Psoas muscle (tissue), 8 donors: ENCODE measurements around the gene KCNJ16. TPM values are rescaled to one million over a fixed set of nuclear protein-coding genes. Genes with fewer than 3 reads are reported as not detected.

Source experiments
- ATAC-seq, 4 donors: fragments of 200-7000 bp; cut with Tn5 transposase; one replicate each; pipeline ENCODE4 v1.9.1; 2020; ENCODE audit warnings: moderate library complexity in 3 of 4, mild to moderate bottlenecking in 2 of 4
- DNase-seq, 2 donors: peaks; one replicate each; pipeline ENCODE4 v3.0.0-alpha.2; 2020
- H3K27ac ChIP-seq: fragments of 200-600 bp; one replicate; pipeline ENCODE4 v1.8.0; 2022
- H3K27me3 ChIP-seq, 3 donors: fragments of 200-600 bp in 1 of 3; one replicate each; pipeline versions ENCODE4 v1.6.1 to v1.8.0; 2013 to 2022; ENCODE audit warnings: low read length in 2 of 3, mild to moderate bottlenecking in 2 of 3, moderate library complexity in 1 of 3; ENCODE audit not compliant: insufficient read depth in 3 of 3
- H3K36me3 ChIP-seq, 2 donors: fragments of 200-600 bp in 1 of 2; one replicate each; pipeline versions ENCODE4 v1.6.1 to v1.8.0; 2013 to 2022; ENCODE audit warnings: low read depth in 1 of 2, mild to moderate bottlenecking in 1 of 2, moderate library complexity in 1 of 2; ENCODE audit not compliant: insufficient read depth in 1 of 2
- H3K4me1 ChIP-seq: fragments of 200-600 bp; one replicate; pipeline ENCODE4 v1.8.0; 2022
- H3K4me3 ChIP-seq: fragments of 200-600 bp; one replicate; pipeline ENCODE4 v1.8.0; 2022; ENCODE audit warnings: mild to moderate bottlenecking
- H3K9me3 ChIP-seq: fragments of 200-600 bp; one replicate; pipeline ENCODE4 v1.8.0; 2022
- CTCF ChIP-seq: fragments of 200-600 bp; IDR thresholded peaks from one replicate; pipeline ENCODE4 v1.8.0; 2022; ENCODE audit warnings: antibody characterized with exemption
- WGBS, 3 donors: extraction: QIAGEN DNeasy Blood & Tissue Kit; methylation state at CpG; one replicate each; pipeline versions ENCODE4 v1.1.6 to v1.1.7; 2013; 5-methylcytosine and 5-hydroxymethylcytosine counted together
- intact Hi-C, 2 donors: fragments of 100-400 bp; cut with DNase I; formaldehyde crosslinking; loops; one replicate each; pipeline versions ENCODE4 v1.11.0 to v1.14.2; 2022
- polyA plus RNA-seq, 3 donors: library from polyadenylated mRNA; stranded (reverse); fragments of 200-250 nt; gene quantifications; one replicate each; pipeline ENCODE4 v1.2.3, GENCODE V29; 2013
- total RNA-seq, 4 donors: library from RNA; stranded (reverse); fragmentation: NEBNext Ultra II Directional in 2 of 4; extraction: Animal tissue kit (Norgen Biotek cat#: 25700) in 2 of 4; gene quantifications; one replicate each; pipeline versions ENCODE4 v1.2.1 to v1.2.4, GENCODE V29; 2021 to 2023
- donor health status: healthy with polysubstance abuse.
- donor health status: DM: no; HTN: no; CAD: no; lungs with moderate emphysema.
- donor health status: Bipolar disorder and iron deficiency.
- donor health status: healthy.
- donor health status: DM: yes; HTN: yes; CAD: no.
- donor health status: DM: no; HTN: no; CAD: no.
- donor health status: DM: no; HTN: no; CAD: no.
- donor health status: DM: yes; HTN: yes; CAD: no.

The KCNJ16 gene
- total and polyA plus RNA-seq, 7 donors: 0.04 to 0.27 TPM; not detected in 5

GRCh38 chr17:70059649-70060048 is 15.4 kb upstream of the KCNJ16 start:
- 42 to 56% (median 42%) methylated on average over 4 of the region's 4 CpGs for WGBS, 3 donors
- H3K4me1 ChIP-seq: peaks cover 11% of the 10 kb centered on the region
- DNase-seq (no peak), ATAC-seq (no peak)
- TF ChIP-seq CTCF: no peak
- H3K9me3 ChIP-seq: no peaks in the 10 kb centered on the region
- H3K36me3 ChIP-seq: no peaks in the 10 kb centered on the region
- no peaks in the 10 kb centered on the region for H3K27me3 ChIP-seq
- peak overlapping the region; percentile 16 for H3K4me3 ChIP-seq
- intact Hi-C loops: no loop called here
- H3K27ac ChIP-seq: no peak overlapping the region

GRCh38 chr17:70060415-70060814 is 14.6 kb upstream of the KCNJ16 start:
- 13 to 18% (median 16%) methylated on average over 2 of the region's 2 CpGs for WGBS, 3 donors
- Histone ChIP-seq H3K4me3 (no peak overlapping the region), H3K27me3 (no peaks in the 10 kb centered on the region), H3K36me3 (no peaks in the 10 kb centered on the region), H3K9me3 (no peaks in the 10 kb centered on the region), H3K4me1 (peaks cover 6% of the 10 kb centered on the region), H3K27ac (no peak overlapping the region)
- DNase-seq (no peak), ATAC-seq (no peak)
- intact Hi-C loops: no loop called here
- no peak for TF ChIP-seq CTCF

- H3K9me3 ChIP-seq: no peaks in the 10 kb centered on the region
- no peak overlapping the region for H3K4me3 ChIP-seq
- no peak for TF ChIP-seq CTCF
- no peak overlapping the region for H3K27ac ChIP-seq
- WGBS, 3 donors: 39 to 52% (median 43%) methylated on average over 5 of the region's 5 CpGs
- no peaks in the 10 kb centered on the region for H3K36me3 ChIP-seq
- H3K4me1 ChIP-seq: no peaks in the 10 kb centered on the region
- no peak for DNase-seq
- ATAC-seq: no peak
- intact Hi-C loops: no loop called here
- H3K27me3 ChIP-seq: no peaks in the 10 kb centered on the region
Measured at GRCh38 chr17:70067134-70067533, 7.9 kb upstream of the KCNJ16 start.

GRCh38 chr17:70070305-70071027 is 4.6 kb upstream of the KCNJ16 start:
- Histone ChIP-seq H3K27ac (no peak overlapping the region), H3K4me1 (no peaks in the 10 kb centered on the region), H3K4me3 (no peak overlapping the region), H3K9me3 (no peaks in the 10 kb centered on the region), H3K36me3 (no peaks in the 10 kb centered on the region), H3K27me3 (no peaks in the 10 kb centered on the region)
- no peak for ATAC-seq
- 47 to 65% (median 50%) methylated on average over 3 of the region's 3 CpGs for WGBS, 3 donors
- no peak for TF ChIP-seq CTCF
- intact Hi-C loops: no loop called here
- DNase-seq: no peak

GRCh38 chr17:70071127-70071526 is 3.9 kb upstream of the KCNJ16 start:
- Histone ChIP-seq H3K9me3 (no peaks in the 10 kb centered on the region), H3K36me3 (no peaks in the 10 kb centered on the region), H3K27ac (no peak overlapping the region), H3K4me3 (no peak overlapping the region), H3K4me1 (no peaks in the 10 kb centered on the region), H3K27me3 (no peaks in the 10 kb centered on the region)
- no peak for TF ChIP-seq CTCF
- DNase-seq (no peak), ATAC-seq (no peak)
- WGBS, 3 donors: 79 to 92% (median 87%) methylated on average over 4 of the region's 4 CpGs
- intact Hi-C loops: no loop called here
